Lung (tissue), 12 donors: ENCODE data around the gene SLC66A1. TPM values are rescaled to one million over a fixed set of nuclear protein-coding genes. Genes with fewer than 3 reads are reported as not detected.
"Not testable (repeated sequence)": the region's sequence is repeated elsewhere in the genome, so short reads cannot be mapped to it uniquely, and the experiment has no call there.

Experiments
- ATAC-seq: fragments of 200-7000 bp; cut with Tn5 transposase; one replicate; pipeline ENCODE4 v1.9.1; 2020; ENCODE audit warnings: moderate number of reproducible peaks; ENCODE audit not compliant: insufficient read depth, low FRiP score
- DNase-seq, 3 donors: peaks; one replicate each; pipeline ENCODE4 v3.0.0-alpha.2; 2013 to 2017
- H3K27ac ChIP-seq, 2 donors: one replicate each; pipeline ENCODE4 v1.5.1; 2013; ENCODE audit warnings: mild to moderate bottlenecking in 2 of 2, moderate library complexity in 2 of 2, control low read depth in 1 of 2, inconsistent platforms in 1 of 2, low read depth in 1 of 2, low read length in 1 of 2
- H3K27me3 ChIP-seq, 3 donors: one replicate each; pipeline ENCODE4 v1.5.1; 2013; ENCODE audit warnings: low read length in 2 of 3; ENCODE audit not compliant: control insufficient read depth in 3 of 3, insufficient read depth in 3 of 3
- H3K36me3 ChIP-seq, 4 donors: one replicate each; pipeline ENCODE4 v1.5.1; 2013; ENCODE audit warnings: low read length in 4 of 4, mild to moderate bottlenecking in 1 of 4, moderate library complexity in 1 of 4; ENCODE audit not compliant: control insufficient read depth in 4 of 4, insufficient read depth in 4 of 4
- H3K4me1 ChIP-seq, 5 donors: one replicate each; pipeline ENCODE4 v1.5.1; 2013; ENCODE audit warnings: low read length in 5 of 5, mild to moderate bottlenecking in 2 of 5, moderate library complexity in 1 of 5; ENCODE audit not compliant: control insufficient read depth in 5 of 5, insufficient read depth in 5 of 5
- H3K4me3 ChIP-seq: one replicate; pipeline ENCODE4 v1.5.1; 2013; ENCODE audit warnings: mild to moderate bottlenecking, control low read depth, moderate library complexity
- H3K9ac ChIP-seq, 2 donors: one replicate each; pipeline ENCODE4 v1.5.1; 2013; ENCODE audit warnings: low read length in 2 of 2, control low read depth in 1 of 2; ENCODE audit not compliant: insufficient read depth in 1 of 2
- H3K9me3 ChIP-seq, 4 donors: one replicate each; pipeline ENCODE4 v1.5.1; 2013; ENCODE audit warnings: low read length in 3 of 4, mild to moderate bottlenecking in 1 of 4, moderate library complexity in 1 of 4; ENCODE audit not compliant: control insufficient read depth in 4 of 4, insufficient read depth in 3 of 4
- WGBS, 2 donors: extraction: QIAGEN DNeasy Blood & Tissue Kit; methylation state at CpG; one replicate each; pipeline ENCODE4 v1.1.7; 2013; 5-methylcytosine and 5-hydroxymethylcytosine counted together
- polyA plus RNA-seq, 2 donors: library from polyadenylated mRNA; stranded (reverse); fragments of 200-250 nt; gene quantifications; one replicate each; pipeline ENCODE4 v1.2.1, GENCODE V29; 2013
- total RNA-seq, 2 donors: library from RNA; depleted of rRNA in 1 of 2; stranded (reverse); fragments of >200 nt in 1 of 2; gene quantifications; one replicate each; pipeline ENCODE4 v1.2.1, GENCODE V29; 2014 to 2021
- TF ChIP-seq, protein P1 (sequence below): IDR thresholded peaks from 2 replicates; pipeline ENCODE4 v1.5.1; 2012; ENCODE audit warnings: mild to moderate bottlenecking; ENCODE audit errors: control extremely low read depth, extremely low read depth
- donor health status: control.
- donor health status: control.
- donor health status: Bipolar disorder and iron deficiency.
- donor health status: healthy.
- donor health status: DM: yes; HTN: yes; CAD: no.

SLC66A1 gene
- total and polyA plus RNA-seq, 4 donors = 15.9 to 22.4 (median 20.3) TPM

DNA sequence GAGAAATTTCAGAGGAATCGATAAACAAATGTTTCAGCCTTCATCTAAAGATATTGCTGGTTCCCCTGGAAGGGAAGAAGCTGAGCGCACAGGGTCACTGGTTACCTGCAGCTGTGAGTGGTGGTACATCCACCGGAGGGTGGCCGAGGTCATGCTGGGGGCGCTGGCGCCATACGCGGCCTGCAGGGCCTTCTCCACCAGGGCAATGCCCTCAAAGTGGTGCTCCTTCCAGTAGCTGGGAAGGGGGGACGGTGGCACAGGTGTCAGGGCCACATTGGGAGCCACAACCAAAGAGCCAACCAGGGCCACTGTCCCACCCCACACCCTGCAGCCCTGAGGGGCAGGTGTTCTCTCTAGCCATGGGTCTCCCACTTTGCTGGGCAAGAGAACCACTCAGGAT is 28.2 kb upstream of the SLC66A1 start:
- H3K27me3 ChIP-seq = no peaks in the 10 kb centered on the region
- 97 to 98% methylated on average over 9 of the region's 9 CpGs for WGBS, 2 donors
- H3K4me3 ChIP-seq = no peak overlapping the region
- no peak for DNase-seq
- H3K9ac ChIP-seq = no peak overlapping the region
- peaks cover 0 to 3% (median 2%) of the 10 kb centered on the region in 5 donors for H3K4me1 ChIP-seq
- H3K9me3 ChIP-seq = no peaks in the 10 kb centered on the region
- no peak overlapping the region for H3K27ac ChIP-seq
- TF ChIP-seq, protein P1, sequence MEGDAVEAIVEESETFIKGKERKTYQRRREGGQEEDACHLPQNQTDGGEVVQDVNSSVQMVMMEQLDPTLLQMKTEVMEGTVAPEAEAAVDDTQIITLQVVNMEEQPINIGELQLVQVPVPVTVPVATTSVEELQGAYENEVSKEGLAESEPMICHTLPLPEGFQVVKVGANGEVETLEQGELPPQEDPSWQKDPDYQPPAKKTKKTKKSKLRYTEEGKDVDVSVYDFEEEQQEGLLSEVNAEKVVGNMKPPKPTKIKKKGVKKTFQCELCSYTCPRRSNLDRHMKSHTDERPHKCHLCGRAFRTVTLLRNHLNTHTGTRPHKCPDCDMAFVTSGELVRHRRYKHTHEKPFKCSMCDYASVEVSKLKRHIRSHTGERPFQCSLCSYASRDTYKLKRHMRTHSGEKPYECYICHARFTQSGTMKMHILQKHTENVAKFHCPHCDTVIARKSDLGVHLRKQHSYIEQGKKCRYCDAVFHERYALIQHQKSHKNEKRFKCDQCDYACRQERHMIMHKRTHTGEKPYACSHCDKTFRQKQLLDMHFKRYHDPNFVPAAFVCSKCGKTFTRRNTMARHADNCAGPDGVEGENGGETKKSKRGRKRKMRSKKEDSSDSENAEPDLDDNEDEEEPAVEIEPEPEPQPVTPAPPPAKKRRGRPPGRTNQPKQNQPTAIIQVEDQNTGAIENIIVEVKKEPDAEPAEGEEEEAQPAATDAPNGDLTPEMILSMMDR = no peak
- H3K36me3 ChIP-seq = peaks cover 0 to 2% (median 0%) of the 10 kb centered on the region in 4 donors
- no peak for ATAC-seq

DNA sequence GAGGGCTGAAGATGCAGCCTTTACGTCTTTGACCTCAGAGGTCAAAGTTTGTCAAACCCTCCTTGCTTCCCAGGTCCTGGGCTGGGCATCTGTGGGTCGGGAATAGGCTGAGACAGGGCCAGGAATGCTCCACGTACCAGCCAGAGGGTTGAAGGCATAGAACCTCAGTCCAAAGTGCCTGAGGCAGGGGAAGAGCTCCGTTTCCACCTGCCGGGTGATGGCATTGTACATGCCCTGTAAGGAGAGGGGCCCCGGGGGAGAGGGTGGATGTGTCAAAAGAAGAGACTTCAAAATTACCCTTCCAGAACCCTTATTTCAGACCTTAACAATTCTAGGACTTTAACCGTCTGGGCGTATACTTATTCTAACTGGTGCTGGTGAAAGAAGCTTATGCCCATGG is 27.2 kb upstream of the SLC66A1 start:
- 89 to 90% methylated on average over 8 of the region's 8 CpGs for WGBS, 2 donors
- Histone ChIP-seq H3K9ac (no peak overlapping the region), H3K27ac (no peak overlapping the region), H3K9me3 (peaks cover 0 to 2% (median 0%) of the 10 kb centered on the region in 4 donors), H3K36me3 (peaks cover 0 to 2% (median 0%) of the 10 kb centered on the region in 4 donors), H3K4me1 (peaks cover 0 to 6% (median 4%) of the 10 kb centered on the region in 5 donors), H3K4me3 (no peak overlapping the region), H3K27me3 (peaks cover 0 to 4% (median 0%) of the 10 kb centered on the region in 3 donors)
- ATAC-seq (no peak), DNase-seq (no peak)
- TF ChIP-seq, protein P1 = no peak

DNA sequence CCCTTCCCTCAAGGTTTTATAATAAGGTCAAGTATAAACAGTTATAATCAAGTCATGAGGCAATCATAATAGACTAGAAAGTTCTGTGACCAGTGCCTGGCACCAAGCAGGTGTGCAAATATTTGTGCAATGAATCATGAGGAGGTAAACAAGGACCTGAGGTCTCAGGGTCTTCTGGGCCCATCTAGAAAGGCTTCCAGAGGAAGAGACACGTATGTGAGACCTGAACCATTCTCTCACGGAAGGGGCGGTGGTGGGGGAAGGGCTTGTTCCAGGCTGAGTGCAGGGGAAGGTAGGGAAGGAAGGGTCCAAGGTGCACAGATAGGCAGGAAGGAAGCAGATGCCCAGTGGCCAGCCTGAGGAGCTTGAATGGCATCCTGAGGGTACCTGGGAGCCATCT is 26.8 kb upstream of the SLC66A1 start:
- not testable (repeated sequence) for H3K4me1 ChIP-seq, H3K4me3 ChIP-seq, DNase-seq, H3K27me3 ChIP-seq, H3K9ac ChIP-seq, ATAC-seq, H3K27ac ChIP-seq, H3K36me3 ChIP-seq, H3K9me3 ChIP-seq
- WGBS, 2 donors = 89 to 93% methylated on average over 3 of the region's 3 CpGs

DNA sequence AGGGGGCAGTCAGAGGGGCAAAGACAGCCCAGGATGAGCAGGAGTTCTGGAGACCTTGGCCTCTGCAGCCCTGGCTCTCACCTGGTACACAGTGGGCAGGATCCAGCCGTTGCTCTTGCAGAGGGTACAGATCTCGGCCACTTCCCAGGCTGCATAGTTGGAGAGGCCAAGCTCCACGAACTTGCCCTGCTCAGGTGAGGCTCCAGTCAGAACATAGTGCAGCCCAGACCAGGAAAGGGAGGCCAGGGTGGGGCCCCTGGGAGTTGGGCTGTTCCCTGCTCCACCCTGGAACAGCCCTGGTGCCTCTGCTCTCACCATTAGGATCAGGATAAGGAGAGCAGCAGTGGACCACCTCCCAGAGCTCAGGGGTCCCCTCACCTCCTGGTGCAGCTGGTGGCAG is 26.3 kb upstream of the SLC66A1 start:
- not testable (repeated sequence) for H3K4me3 ChIP-seq, ATAC-seq, H3K36me3 ChIP-seq, H3K27me3 ChIP-seq, H3K4me1 ChIP-seq, H3K27ac ChIP-seq, DNase-seq, H3K9ac ChIP-seq, H3K9me3 ChIP-seq
- 74 to 92% methylated on average over 3 of the region's 3 CpGs for WGBS, 2 donors
